ENCODE measurements around the gene BBOX1.

DNA sequence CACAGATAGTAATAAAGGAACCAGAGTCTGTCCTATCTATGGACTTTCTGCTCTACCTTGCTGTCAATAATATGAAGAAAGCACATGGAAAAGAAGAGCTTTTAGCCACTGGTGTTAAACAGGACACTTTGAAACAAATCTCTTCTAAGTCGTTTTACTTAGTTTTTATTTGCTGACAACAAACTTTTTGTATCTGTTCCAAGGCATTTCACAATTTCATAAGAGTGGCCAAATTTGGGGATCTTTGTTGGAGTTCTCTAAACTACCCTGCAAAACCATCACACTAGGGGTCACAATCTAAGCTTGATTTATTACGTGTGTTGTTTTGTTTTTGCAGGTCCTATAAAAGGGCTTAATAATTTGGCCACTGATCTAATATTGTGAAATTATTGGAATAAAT is 54.4 kb downstream of the BBOX1 start:
- TF ChIP-seq, protein P1, sequence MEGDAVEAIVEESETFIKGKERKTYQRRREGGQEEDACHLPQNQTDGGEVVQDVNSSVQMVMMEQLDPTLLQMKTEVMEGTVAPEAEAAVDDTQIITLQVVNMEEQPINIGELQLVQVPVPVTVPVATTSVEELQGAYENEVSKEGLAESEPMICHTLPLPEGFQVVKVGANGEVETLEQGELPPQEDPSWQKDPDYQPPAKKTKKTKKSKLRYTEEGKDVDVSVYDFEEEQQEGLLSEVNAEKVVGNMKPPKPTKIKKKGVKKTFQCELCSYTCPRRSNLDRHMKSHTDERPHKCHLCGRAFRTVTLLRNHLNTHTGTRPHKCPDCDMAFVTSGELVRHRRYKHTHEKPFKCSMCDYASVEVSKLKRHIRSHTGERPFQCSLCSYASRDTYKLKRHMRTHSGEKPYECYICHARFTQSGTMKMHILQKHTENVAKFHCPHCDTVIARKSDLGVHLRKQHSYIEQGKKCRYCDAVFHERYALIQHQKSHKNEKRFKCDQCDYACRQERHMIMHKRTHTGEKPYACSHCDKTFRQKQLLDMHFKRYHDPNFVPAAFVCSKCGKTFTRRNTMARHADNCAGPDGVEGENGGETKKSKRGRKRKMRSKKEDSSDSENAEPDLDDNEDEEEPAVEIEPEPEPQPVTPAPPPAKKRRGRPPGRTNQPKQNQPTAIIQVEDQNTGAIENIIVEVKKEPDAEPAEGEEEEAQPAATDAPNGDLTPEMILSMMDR (IDR thresholded peaks at IDR 0.05; ENCODE audit: borderline replicate concordance, extremely low read depth, low read length, poor library complexity, severe bottlenecking), result no peak
- no peak for TF ChIP-seq EZH2 (IDR thresholded peaks at IDR 0.05; ENCODE audit: borderline replicate concordance, low read depth, low read length, severe bottlenecking)
